K562 (cell line): ENCODE results near the gene MEF2B. TPM values are rescaled to one million over a fixed set of nuclear protein-coding genes. Genes with fewer than 3 reads are reported as not detected.

Source experiments
- ATAC-seq: fragments of 200-7000 bp; cut with Tn5 transposase; 3 replicates; pipeline ENCODE4 v1.9.1; 2020; ENCODE audit warnings: moderate library complexity
- BruUV-seq: library from RNA; stranded (reverse); fragments of 400-500 nt; replicated peaks from 2 replicates; lab custom pipeline; 2021; lab: Mats Ljungman, UMichigan
- CTCF ChIA-PET: fragments of 300-600 bp; formaldehyde crosslinking; extraction: SDS; loops from one replicate; lab custom pipeline; 2021; ENCODE audit warnings: low intra/inter-chr PET ratio; lab: Yijun Ruan, JAX
- POLR2A ChIA-PET: fragments of 300-600, 350-650 bp; sonication (Branson Sonifier 250); formaldehyde crosslinking; extraction: SDS; loops from one replicate; lab custom pipeline; 2021; ENCODE audit warnings: antibody characterized with exemption, inconsistent platforms; lab: Yijun Ruan, JAX
- DNase-seq, 4 experiments: peaks; one replicate each; pipeline versions ENCODE4 v3.0.0 to v3.0.0-alpha.2; 2011 to 2018; ENCODE audit warnings: low spot score in 3 of 4, mixed read lengths in 3 of 4; ENCODE audit errors: extremely low read depth in 1 of 4
- FAIRE-seq: peaks from 2 replicates; lab custom pipeline; 2011; peaks lifted over from hg19 to GRCh38; lab: Jason Lieb, UNC
- H2AFZ ChIP-seq: 2 replicates; pipeline ENCODE4 v1.6.0; 2011; ENCODE audit warnings: low read depth, low read length, control low read depth, inconsistent platforms
- H3K27ac ChIP-seq: fragments of 200-600 bp; 3 replicates; pipeline ENCODE4 v1.8.0; 2011; ENCODE audit warnings: low read depth, mild to moderate bottlenecking, control low read depth, inconsistent platforms, low read length, moderate library complexity, mixed read lengths; ENCODE audit errors: extremely low read depth
- H3K27me3 ChIP-seq, 2 experiments: fragments of 300-600 bp in 1 of 2; 2 replicates in 1 of 2; 3 replicates in 1 of 2; pipeline versions ENCODE4 v1.6.0 to v1.8.0; 2011; ENCODE audit warnings: inconsistent platforms in 2 of 2, low read length in 2 of 2, mild to moderate bottlenecking in 1 of 2, mixed read lengths in 1 of 2, moderate library complexity in 1 of 2; ENCODE audit not compliant: control insufficient read depth in 2 of 2, insufficient read depth in 2 of 2
- H3K36me3 ChIP-seq: fragments of 300-600 bp; 3 replicates; pipeline ENCODE4 v1.8.0; 2011; ENCODE audit warnings: mild to moderate bottlenecking, low read length, inconsistent platforms; ENCODE audit not compliant: control insufficient read depth, insufficient read depth
- H3K4me1 ChIP-seq, 2 experiments: fragments of 200-600 bp in 1 of 2; replicated peaks in 1 of 2; 2 replicates in 1 of 2; 3 replicates in 1 of 2; pipeline versions ENCODE4 v1.5.1 to v1.8.0; 2011; ENCODE audit warnings: inconsistent platforms in 2 of 2, low read length in 2 of 2, mild to moderate bottlenecking in 1 of 2, mixed read lengths in 1 of 2, moderate library complexity in 1 of 2; ENCODE audit not compliant: control insufficient read depth in 2 of 2, insufficient read depth in 2 of 2
- H3K4me2 ChIP-seq: 2 replicates; pipeline ENCODE4 v1.6.1; 2011; ENCODE audit warnings: low read length, control low read depth, inconsistent platforms, mixed read lengths; ENCODE audit not compliant: insufficient read depth
- H3K4me3 ChIP-seq: fragments of 200-600 bp; sonication (generic), shearing (Covaris generic); 2 replicates; pipeline ENCODE4 v1.5.1; 2016; ENCODE audit warnings: control low read depth, inconsistent platforms
- H3K79me2 ChIP-seq: fragments of 200-600 bp; 3 replicates; pipeline ENCODE4 v1.8.0; 2011; ENCODE audit warnings: low read length, inconsistent platforms; ENCODE audit not compliant: control insufficient read depth, insufficient read depth
- H3K9ac ChIP-seq, 2 experiments: 2 replicates each; pipeline versions ENCODE4 v1.6.0 to v1.6.1; 2011; ENCODE audit warnings: low read depth in 2 of 2, low read length in 2 of 2, control low read depth in 1 of 2, inconsistent platforms in 1 of 2, mild to moderate bottlenecking in 1 of 2, mixed read lengths in 1 of 2; ENCODE audit not compliant: insufficient read depth in 1 of 2
- H3K9me1 ChIP-seq: one replicate; pipeline ENCODE4 v1.6.0; 2011; ENCODE audit warnings: inconsistent platforms, mild to moderate bottlenecking, low read length, moderate library complexity; ENCODE audit not compliant: control insufficient read depth, insufficient read depth
- H3K9me3 ChIP-seq: replicated peaks from 2 replicates; pipeline ENCODE4 v1.5.1; 2011; ENCODE audit warnings: low read depth, low read length, inconsistent platforms; ENCODE audit not compliant: control insufficient read depth, insufficient read depth
- H4K20me1 ChIP-seq: replicated peaks from 2 replicates; pipeline ENCODE4 v1.6.1; 2011; ENCODE audit warnings: low read length, inconsistent platforms, mixed read lengths; ENCODE audit not compliant: control insufficient read depth, insufficient read depth
- CBFA2T3 ChIP-seq: fragments of 450-650 bp; IDR thresholded peaks from 2 replicates; pipeline ENCODE4 v1.6.1; 2017
- MTA3 ChIP-seq: fragments of 450-650 bp; formaldehyde crosslinking; IDR thresholded peaks from 2 replicates; pipeline ENCODE4 v1.6.1; 2017; ENCODE audit warnings: mild to moderate bottlenecking, borderline replicate concordance
- WGBS: fragments of 100-300 bp; shearing (Covaris generic); methylation state at CpG from one replicate; pipeline ENCODE4 v1.1.6; 2016; ENCODE audit warnings: low coverage, mixed read lengths; ENCODE audit not compliant: insufficient coverage; ENCODE audit errors: missing lambda C conversion rate; 5-methylcytosine and 5-hydroxymethylcytosine counted together
- in situ Hi-C: fragments of 300-500 bp; cut with MboI; formaldehyde crosslinking; loops from 4 replicates; pipeline ENCODE4 v1.15.0; 2018; ENCODE audit warnings: inconsistent platforms, mixed read lengths
- intact Hi-C: fragments of 100-400 bp; cut with micrococcal nuclease; formaldehyde crosslinking; loops from 2 replicates; pipeline ENCODE4 v1.14.2; 2022
- polyA plus RNA-seq, 8 experiments: library from polyadenylated mRNA; depleted of rRNA in 4 of 8; stranded (reverse) in 5 of 8; unstranded in 3 of 8; fragments of >200 nt; fragmentation: Nextera tagmentation in 2 of 8; fragmentation: Illumina TruSeq in 1 of 8; extraction: Ambion mirVana in 2 of 8; extraction: Trizol in 1 of 8; gene quantifications; 2 replicates each; pipeline versions ENCODE4 v1.2.1 to v1.2.3, GENCODE V29; 2011 to 2014; ENCODE audit warnings: inconsistent platforms in 1 of 8, missing spikeins in 1 of 8
- total RNA-seq, 7 experiments: library from RNA; depleted of rRNA in 6 of 7; stranded (reverse); fragments of >200 nt in 6 of 7; fragmentation: Illumina TruSeq in 2 of 7; extraction: Trizol in 2 of 7; gene quantifications; 2 replicates each; pipeline versions ENCODE4 v1.2.1 to v1.2.3, GENCODE V29; 2011 to 2021; ENCODE audit warnings: low replicate concordance in 1 of 7
- TF ChIP-seq, protein P1 (sequence below): sonication (generic); formaldehyde crosslinking; IDR thresholded peaks from 2 replicates; pipeline ENCODE4 v1.8.0; 2022; ENCODE audit warnings: missing genetic modification reagents, mild to moderate bottlenecking, moderate library complexity, borderline replicate concordance

The MEF2B gene
- total and polyA plus RNA-seq, 9 of the 15 experiments (the other 6 are each of a cell fraction or from before 2014, with no cell fraction given), result 0.14 to 1.9 (median 0.71) TPM; not detected in 3

DNA sequence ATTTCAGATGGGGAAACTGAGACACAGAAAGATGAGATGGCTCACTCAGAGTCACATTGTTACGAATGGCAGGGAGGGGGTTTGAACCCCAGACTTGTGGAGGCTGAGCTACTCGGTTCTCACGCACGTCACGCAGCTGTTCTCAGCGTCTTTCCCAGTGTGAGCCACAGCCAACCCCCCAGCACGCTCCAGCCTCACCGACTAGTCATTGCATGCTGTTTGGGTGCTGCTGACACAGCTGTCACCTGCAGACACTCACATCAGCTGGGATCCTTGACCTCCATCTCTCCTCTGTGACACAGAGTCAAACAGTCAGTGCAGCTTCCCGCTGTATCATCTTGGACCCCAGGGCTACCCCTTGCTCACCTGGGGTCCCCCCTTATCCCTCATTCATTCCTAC, 39.3 kb upstream of the MEF2B start:
- H3K9me1 ChIP-seq, result peaks cover 3% of the 10 kb centered on the region
- BruUV-seq, result no TSS peak
- H3K4me2 ChIP-seq, result no peak overlapping the region
- intact Hi-C loops, result no loop called here
- TF ChIP-seq CBFA2T3 (0 out of 2 replicates have a peak, but pooled peaks have one; percentile 14), MTA3 (no peak)
- TF ChIP-seq, protein P1, sequence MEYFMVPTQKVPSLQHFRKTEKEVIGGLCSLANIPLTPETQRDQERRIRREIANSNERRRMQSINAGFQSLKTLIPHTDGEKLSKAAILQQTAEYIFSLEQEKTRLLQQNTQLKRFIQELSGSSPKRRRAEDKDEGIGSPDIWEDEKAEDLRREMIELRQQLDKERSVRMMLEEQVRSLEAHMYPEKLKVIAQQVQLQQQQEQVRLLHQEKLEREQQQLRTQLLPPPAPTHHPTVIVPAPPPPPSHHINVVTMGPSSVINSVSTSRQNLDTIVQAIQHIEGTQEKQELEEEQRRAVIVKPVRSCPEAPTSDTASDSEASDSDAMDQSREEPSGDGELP (CRISPR knock-in tag), result peak; percentile 54; the same call in 1 of the 2 replicates
- no peaks in the 10 kb centered on the region for H3K36me3 ChIP-seq
- ChIA-PET POLR2A (interaction anchor here (0.7 to 1.8 kb wide), 2 partner anchors 12 to 14 kb away, joined by 3 to 5 read pairs; no protein-coding TSS in a partner anchor), CTCF (no interaction called here)
- 3% methylated on average over 9 of the region's 9 CpGs for WGBS
- no peaks in the 10 kb centered on the region for H3K79me2 ChIP-seq
- H4K20me1 ChIP-seq, result no peaks in the 10 kb centered on the region
- in situ Hi-C loops, result no loop called here
- no peak overlapping the region for H3K9ac ChIP-seq
- no peak for FAIRE-seq
- H3K4me1 ChIP-seq, result peaks cover 8 to 17% of the 10 kb centered on the region in 2 experiments; a peak in 4 of 5 replicates
- no peak for DNase-seq
- peak; percentile 57 for ATAC-seq
- H2AFZ ChIP-seq, result no peak overlapping the region
- no peak overlapping the region for H3K4me3 ChIP-seq
- H3K9me3 ChIP-seq, result no peaks in the 10 kb centered on the region
- H3K27me3 ChIP-seq, result peaks cover 4 to 26% of the 10 kb centered on the region in 2 experiments
- no peak overlapping the region for H3K27ac ChIP-seq
